Chondrocyte (in vitro differentiated cells): Measurements from ENCODE around the gene RTL5. TPM values are rescaled to one million over a fixed set of nuclear protein-coding genes. Genes with fewer than 3 reads are reported as not detected.

Experiments used
- DNase-seq: peaks from one replicate; pipeline ENCODE4 v3.0.0; 2021; ENCODE audit warnings: mixed read lengths, low spot score
- H3K27ac Mint-ChIP-seq: one replicate; pipeline ENCODE4 v1.8.0; 2021; ENCODE audit warnings: mild to moderate bottlenecking, moderate library complexity, mixed read lengths; ENCODE audit not compliant: unreplicated experiment
- H3K27me3 Mint-ChIP-seq: 2 replicates; pipeline ENCODE4 v1.8.0; 2021; ENCODE audit warnings: low read depth, mixed read lengths
- H3K36me3 Mint-ChIP-seq: 2 replicates; pipeline ENCODE4 v1.8.0; 2021; ENCODE audit warnings: low read depth, mixed read lengths
- H3K4me1 Mint-ChIP-seq: 2 replicates; pipeline ENCODE4 v1.8.0; 2021; ENCODE audit warnings: low read depth, mild to moderate bottlenecking, mixed read lengths
- H3K4me3 Mint-ChIP-seq: one replicate; pipeline ENCODE4 v1.8.0; 2021; ENCODE audit warnings: mild to moderate bottlenecking, moderate library complexity, mixed read lengths; ENCODE audit not compliant: unreplicated experiment
- H3K9me3 Mint-ChIP-seq: 2 replicates; pipeline ENCODE4 v1.8.0; 2021; ENCODE audit warnings: low read depth, mixed read lengths
- CTCF ChIP-seq: fragments of 200-600 bp; sonication (generic); IDR thresholded peaks from 2 replicates; pipeline ENCODE4 v1.5.0; 2021; ENCODE audit warnings: antibody characterized with exemption, mild to moderate bottlenecking, moderate library complexity
- total RNA-seq: library from RNA; stranded (reverse); gene quantifications from 3 replicates; pipeline ENCODE4 v1.2.1, GENCODE V29; 2021

The RTL5 gene
- total RNA-seq, 1 donor from 2014 or later = 14.1 TPM

- Mint-ChIP-seq H3K27ac (no peak overlapping the region), H3K27me3 (no peaks in the 10 kb centered on the region), H3K4me3 (no peak overlapping the region), H3K9me3 (peaks cover 2% of the 10 kb centered on the region), H3K4me1 (peaks cover 3% of the 10 kb centered on the region), H3K36me3 (no peaks in the 10 kb centered on the region)
- no peak for DNase-seq
- TF ChIP-seq CTCF = no peak
These were observed 30.8 kb downstream of the RTL5 start for GRCh38 chrX:72100824-72101351.

DNA sequence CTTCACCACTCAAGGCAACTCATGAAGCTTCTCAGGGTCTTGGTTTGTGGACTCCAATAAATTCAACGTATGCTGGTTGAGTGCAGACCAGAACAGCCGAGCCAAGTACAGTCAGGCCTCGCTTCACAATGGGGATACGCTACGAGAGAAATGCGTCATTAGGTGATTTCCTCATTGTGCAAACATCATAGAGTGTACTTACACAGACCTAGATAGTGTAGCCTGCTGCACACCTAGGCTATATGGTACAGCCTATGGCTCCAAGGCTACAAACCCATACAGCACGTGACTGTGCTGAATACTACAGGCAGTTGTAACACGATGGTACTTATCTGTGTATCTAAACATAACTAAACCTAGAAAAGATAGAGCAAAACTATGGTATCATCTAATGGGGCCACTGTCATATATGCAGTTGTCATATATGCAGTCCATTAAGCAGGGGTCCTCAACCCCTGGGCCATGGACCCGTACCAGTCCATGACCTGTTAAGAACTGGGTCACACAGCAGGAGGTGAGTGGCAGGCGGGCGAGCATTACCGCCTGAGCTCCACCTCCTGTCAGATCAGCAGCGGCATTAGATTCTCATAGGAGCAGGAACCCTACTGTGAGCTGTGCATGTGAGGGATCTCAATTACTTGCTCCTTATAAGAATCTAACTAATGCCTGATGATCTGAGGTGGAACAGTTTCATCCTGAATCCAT, 31.5 kb downstream of the RTL5 start:
- DNase-seq = no peak
- no peaks in the 10 kb centered on the region for H3K36me3 Mint-ChIP-seq
- TF ChIP-seq CTCF = no peak
- peaks cover 3% of the 10 kb centered on the region for H3K4me1 Mint-ChIP-seq
- H3K4me3 Mint-ChIP-seq = no peak overlapping the region
- peaks cover 2% of the 10 kb centered on the region for H3K9me3 Mint-ChIP-seq
- H3K27ac Mint-ChIP-seq = no peak overlapping the region
- no peaks in the 10 kb centered on the region for H3K27me3 Mint-ChIP-seq

DNA sequence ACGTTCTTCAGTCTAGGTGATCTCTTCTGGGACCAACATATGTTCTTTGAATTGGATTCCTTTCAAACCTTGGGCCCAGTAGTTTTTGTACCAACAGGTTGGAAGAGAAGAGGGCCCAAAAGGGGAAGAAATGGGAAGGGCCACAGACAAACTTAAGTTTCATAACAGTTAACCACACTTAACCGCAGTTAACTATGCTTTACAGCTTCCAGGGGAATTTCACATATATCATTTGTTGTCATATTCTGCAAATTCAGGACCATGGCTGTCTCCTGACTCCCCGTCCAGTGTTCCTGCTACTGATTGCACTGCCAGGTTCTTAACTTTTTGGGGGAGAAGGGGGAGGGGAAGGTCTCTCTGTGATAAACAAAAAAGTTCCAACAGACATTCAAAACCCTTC, 34.6 kb downstream of the RTL5 start:
- H3K4me1 Mint-ChIP-seq = peaks cover 2% of the 10 kb centered on the region

GRCh38 chrX:72095370-72095769, 36.3 kb downstream of the RTL5 start:
- no peaks in the 10 kb centered on the region for H3K36me3 Mint-ChIP-seq
- no peak overlapping the region for H3K27ac Mint-ChIP-seq
- H3K4me3 Mint-ChIP-seq = no peak overlapping the region
- no peaks in the 10 kb centered on the region for H3K4me1 Mint-ChIP-seq
- no peak for DNase-seq
- TF ChIP-seq CTCF = no peak
- H3K27me3 Mint-ChIP-seq = no peaks in the 10 kb centered on the region
- H3K9me3 Mint-ChIP-seq = peaks cover 2% of the 10 kb centered on the region

More for the DNA sequence above, 34.6 kb downstream of the RTL5 start:
- peaks cover 2% of the 10 kb centered on the region for H3K9me3 Mint-ChIP-seq
- H3K36me3 Mint-ChIP-seq = no peaks in the 10 kb centered on the region
- no peak for DNase-seq
- no peak for TF ChIP-seq CTCF
- no peak overlapping the region for H3K27ac Mint-ChIP-seq
- no peaks in the 10 kb centered on the region for H3K27me3 Mint-ChIP-seq
- no peak overlapping the region for H3K4me3 Mint-ChIP-seq

GRCh38 chrX:72094894-72095293, 36.8 kb downstream of the RTL5 start:
- Mint-ChIP-seq H3K27ac (no peak overlapping the region), H3K4me1 (no peaks in the 10 kb centered on the region)

More at GRCh38 chrX:72094894-72095293, 36.8 kb downstream of the RTL5 start:
- TF ChIP-seq CTCF = no peak
- DNase-seq = no peak
- H3K36me3 Mint-ChIP-seq = no peaks in the 10 kb centered on the region
- H3K27me3 Mint-ChIP-seq = no peaks in the 10 kb centered on the region
- H3K4me3 Mint-ChIP-seq = no peak overlapping the region
- H3K9me3 Mint-ChIP-seq = peaks cover 2% of the 10 kb centered on the region
